HFFc6 (cell line): ENCODE data around the gene FARS2. TPM values are rescaled to one million over a fixed set of nuclear protein-coding genes. Genes with fewer than 3 reads are reported as not detected.

Experiments used
- DNase-seq: peaks from one replicate; pipeline ENCODE4 v3.0.0-alpha.2; 2018
- H3K27ac Mint-ChIP-seq: 2 replicates; pipeline ENCODE4 v1.8.0; 2020; ENCODE audit warnings: mild to moderate bottlenecking, mixed read lengths
- H3K27me3 Mint-ChIP-seq: 2 replicates; pipeline ENCODE4 v1.8.0; 2021; ENCODE audit warnings: mild to moderate bottlenecking, moderate library complexity, mixed read lengths; ENCODE audit not compliant: insufficient read depth
- H3K36me3 Mint-ChIP-seq: 2 replicates; pipeline ENCODE4 v1.8.0; 2021; ENCODE audit warnings: low read depth, mixed read lengths
- H3K4me1 Mint-ChIP-seq: 2 replicates; pipeline ENCODE4 v1.8.0; 2020; ENCODE audit warnings: low read depth, mixed read lengths
- H3K4me3 Mint-ChIP-seq: 2 replicates; pipeline ENCODE4 v1.8.0; 2020; ENCODE audit warnings: mild to moderate bottlenecking, moderate library complexity, mixed read lengths
- H3K9me3 Mint-ChIP-seq: 2 replicates; pipeline ENCODE4 v1.8.0; 2020; ENCODE audit warnings: mild to moderate bottlenecking, mixed read lengths
- CTCF ChIP-seq: fragments of 200-600 bp; sonication (generic); IDR thresholded peaks from 2 replicates; pipeline ENCODE4 v1.5.0; 2021; ENCODE audit warnings: antibody characterized with exemption, mild to moderate bottlenecking
- total RNA-seq, 6 experiments: library from RNA; stranded (reverse); fragmentation: NEBNext Ultra II Directional; extraction: Animal tissue kit (Norgen Biotek cat#: 25700); gene quantifications; 2 replicates in 1 of 6; 3 replicates in 5 of 6; pipeline ENCODE4 v1.2.3, GENCODE V29; 2021

The FARS2 gene
- total RNA-seq, 6 experiments from 2014 or later, result 11.5 to 16.4 (median 13.1) TPM

- no peak for DNase-seq
- Mint-ChIP-seq H3K36me3 (0 out of 2 replicates have a peak, but pooled peaks cover 8% of the 10 kb centered on the region), H3K4me3 (no peak overlapping the region), H3K9me3 (no peaks in the 10 kb centered on the region), H3K4me1 (peaks cover 17% of the 10 kb centered on the region), H3K27ac (no peak overlapping the region), H3K27me3 (no peaks in the 10 kb centered on the region; the same call in 1 of the 2 replicates)
- TF ChIP-seq CTCF, result no peak
These were observed 245.9 kb downstream of the FARS2 start for GRCh38 chr6:5507131-5507681.

- H3K9me3 Mint-ChIP-seq, result no peaks in the 10 kb centered on the region
- H3K27me3 Mint-ChIP-seq, result no peaks in the 10 kb centered on the region; the same call in 1 of the 2 replicates
- DNase-seq, result no peak
- peaks cover 28% of the 10 kb centered on the region for H3K4me1 Mint-ChIP-seq
- H3K27ac Mint-ChIP-seq, result no peak overlapping the region
- no peak for TF ChIP-seq CTCF
- H3K4me3 Mint-ChIP-seq, result no peak overlapping the region
- 0 out of 2 replicates have a peak, but pooled peaks cover 8% of the 10 kb centered on the region for H3K36me3 Mint-ChIP-seq
These were observed 247.8 kb downstream of the FARS2 start for GRCh38 chr6:5509106-5509505.

GRCh38 chr6:5510331-5511133, 249.2 kb downstream of the FARS2 start:
- DNase-seq, result no peak
- no peaks in the 10 kb centered on the region for H3K9me3 Mint-ChIP-seq
- H3K27me3 Mint-ChIP-seq, result no peaks in the 10 kb centered on the region; the same call in 1 of the 2 replicates
- TF ChIP-seq CTCF, result no peak
- H3K4me1 Mint-ChIP-seq, result peaks cover 28% of the 10 kb centered on the region
- peak overlapping the region; percentile 54 for H3K27ac Mint-ChIP-seq
- H3K36me3 Mint-ChIP-seq, result 0 out of 2 replicates have a peak, but pooled peaks cover 8% of the 10 kb centered on the region
- no peak overlapping the region for H3K4me3 Mint-ChIP-seq

- Mint-ChIP-seq H3K4me1 (peaks cover 32% of the 10 kb centered on the region), H3K9me3 (no peaks in the 10 kb centered on the region), H3K27me3 (no peaks in the 10 kb centered on the region; the same call in 1 of the 2 replicates), H3K36me3 (0 out of 2 replicates have a peak, but pooled peaks cover 8% of the 10 kb centered on the region), H3K4me3 (peak overlapping the region; percentile 39; the same call in 1 of the 2 replicates), H3K27ac (peak overlapping the region; percentile 51)
- no peak for TF ChIP-seq CTCF
- DNase-seq, result peak; percentile 81
These were observed 250.6 kb downstream of the FARS2 start for GRCh38 chr6:5511954-5512353.

- no peak for TF ChIP-seq CTCF
- Mint-ChIP-seq H3K27ac (peak overlapping the region; percentile 51), H3K36me3 (0 out of 2 replicates have a peak, but pooled peaks cover 8% of the 10 kb centered on the region), H3K4me3 (peak overlapping the region; percentile 39; the same call in 1 of the 2 replicates), H3K9me3 (no peaks in the 10 kb centered on the region), H3K4me1 (peaks cover 32% of the 10 kb centered on the region), H3K27me3 (no peaks in the 10 kb centered on the region; the same call in 1 of the 2 replicates)
- no peak for DNase-seq
These were observed 251.1 kb downstream of the FARS2 start for GRCh38 chr6:5512422-5512821.
